Measurements from ENCODE around the gene ADAMTS13.
A peak's percentile ranks its signal among the peaks of the same experiment; 100 is the strongest.
"Not testable (repeated sequence)": the region's sequence is repeated elsewhere in the genome, so short reads cannot be mapped to it uniquely, and the experiment has no call there.

ADAMTS13 gene

GRCh38 chr9:133421615-133422542, at the start of gene ADAMTS13:
TSS of gene ADAMTS13 (plus strand) at chr9:133422367. CDS start at chr9:133422444, 77 bp downstream.
- no peak for DNase-seq (ENCODE audit: low spot score)

GRCh38 chr9:133374612-133375115, 47.5 kb upstream of the ADAMTS13 start:
- no peak for DNase-seq (ENCODE audit: low spot score)

GRCh38 chr9:133375116-133375723, 46.9 kb upstream of the ADAMTS13 start:
- DNase-seq (ENCODE audit: low spot score) = no peak

- DNase-seq (ENCODE audit: low spot score) = peak; percentile 94
Measured at GRCh38 chr9:133375724-133376654, 46.2 kb upstream of the ADAMTS13 start, which contains the start of the genes STKLD1 and SURF4. TSS of gene STKLD1 (plus strand) at chr9:133376366. CDS start at chr9:133376474, 108 bp downstream. TSS of gene SURF4 (minus strand) at chr9:133376060. CDS start at chr9:133375969, 91 bp downstream.

GRCh38 chr9:133377280-133377679, 44.9 kb upstream of the ADAMTS13 start:
- DNase-seq (ENCODE audit: low spot score) = not testable (repeated sequence)

GRCh38 chr9:133377721-133378216, 44.4 kb upstream of the ADAMTS13 start:
- no peak for DNase-seq (ENCODE audit: low spot score)

- no peak for DNase-seq (ENCODE audit: low spot score)
Measured at GRCh38 chr9:133378408-133378962, 43.7 kb upstream of the ADAMTS13 start.

- DNase-seq (ENCODE audit: low spot score) = no peak
Measured at GRCh38 chr9:133379153-133380086, 42.7 kb upstream of the ADAMTS13 start.

- DNase-seq (ENCODE audit: low spot score) = no peak
Measured at GRCh38 chr9:133380734-133381133, 41.4 kb upstream of the ADAMTS13 start.

- DNase-seq (ENCODE audit: low spot score) = no peak
Measured at GRCh38 chr9:133382507-133383141, 39.5 kb upstream of the ADAMTS13 start.

GRCh38 chr9:133383438-133383837, 38.7 kb upstream of the ADAMTS13 start:
- no peak for DNase-seq (ENCODE audit: low spot score)

GRCh38 chr9:133384736-133385321, 37.3 kb upstream of the ADAMTS13 start:
- DNase-seq (ENCODE audit: low spot score) = no peak

GRCh38 chr9:133385452-133385851, 36.7 kb upstream of the ADAMTS13 start:
- no peak for DNase-seq (ENCODE audit: low spot score)

- no peak for DNase-seq (ENCODE audit: low spot score)
Measured at GRCh38 chr9:133386338-133386737, 35.8 kb upstream of the ADAMTS13 start.

GRCh38 chr9:133387680-133388079, 34.5 kb upstream of the ADAMTS13 start:
- DNase-seq (ENCODE audit: low spot score) = no peak

GRCh38 chr9:133389025-133389557, 33.1 kb upstream of the ADAMTS13 start:
- no peak for DNase-seq (ENCODE audit: low spot score)

GRCh38 chr9:133389562-133389961, 32.6 kb upstream of the ADAMTS13 start:
- no peak for DNase-seq (ENCODE audit: low spot score)

- DNase-seq (ENCODE audit: low spot score) = no peak
Measured at GRCh38 chr9:133390713-133391112, 31.5 kb upstream of the ADAMTS13 start.

GRCh38 chr9:133391449-133391848, 30.7 kb upstream of the ADAMTS13 start:
- not testable (repeated sequence) for DNase-seq (ENCODE audit: low spot score)
